H1 (cell line): ENCODE measurements around the gene LRRC27. TPM values are rescaled to one million over a fixed set of nuclear protein-coding genes. Genes with fewer than 3 reads are reported as not detected.

Experiments
- CTCF ChIA-PET: fragments of 300-600 bp; sonication (Branson Sonifier 250); formaldehyde crosslinking; loops from one replicate; lab custom pipeline; 2021; ENCODE audit not compliant: partially characterized antibody; lab: Charles Lee
- POLR2A ChIA-PET: fragments of 300-600 bp; sonication (Branson Sonifier 250); formaldehyde crosslinking; loops from one replicate; lab custom pipeline; 2021; ENCODE audit warnings: inconsistent platforms; ENCODE audit not compliant: partially characterized antibody; lab: Charles Lee
- DNase-seq, 2 experiments: peaks; one replicate each; pipeline versions ENCODE4 v3.0.0 to v3.0.0-alpha.2; 2010 to 2022; ENCODE audit warnings: low spot score in 2 of 2, low read depth in 1 of 2, mixed read lengths in 1 of 2
- FAIRE-seq: peaks from 2 replicates; lab custom pipeline; 2011; peaks lifted over from hg19 to GRCh38; lab: Jason Lieb, UNC
- H2AFZ ChIP-seq: 2 replicates; pipeline ENCODE4 v1.8.1; 2012; ENCODE audit warnings: low read length, inconsistent platforms
- H2AK5ac ChIP-seq: 2 replicates; pipeline ENCODE4 v1.6.1; 2013; ENCODE audit warnings: low read depth, low read length
- H2BK120ac ChIP-seq: replicated peaks from 2 replicates; pipeline ENCODE3; 2013; ENCODE audit warnings: low read depth, low read length, inconsistent platforms
- H2BK12ac ChIP-seq: 2 replicates; pipeline ENCODE4 v1.6.1; 2013; ENCODE audit warnings: low read depth, low read length
- H2BK15ac ChIP-seq: 2 replicates; pipeline ENCODE4 v1.6.1; 2013; ENCODE audit warnings: low read length
- H2BK20ac ChIP-seq: 2 replicates; pipeline ENCODE4 v1.6.1; 2013; ENCODE audit warnings: low read length
- H2BK5ac ChIP-seq: 2 replicates; pipeline ENCODE4 v1.6.1; 2013; ENCODE audit warnings: low read depth, low read length
- H3K14ac ChIP-seq: 2 replicates; pipeline ENCODE4 v1.6.1; 2013; ENCODE audit warnings: inconsistent platforms; ENCODE audit not compliant: insufficient read length
- H3K18ac ChIP-seq: 2 replicates; pipeline ENCODE4 v1.6.1; 2013; ENCODE audit warnings: low read length; ENCODE audit errors: extremely low read depth
- H3K23ac ChIP-seq: 2 replicates; pipeline ENCODE4 v1.6.1; 2013; ENCODE audit warnings: inconsistent platforms; ENCODE audit not compliant: insufficient read length
- H3K23me2 ChIP-seq: 2 replicates; pipeline ENCODE4 v1.6.1; 2013; ENCODE audit warnings: low read depth, low read length
- H3K27ac ChIP-seq: 2 replicates; pipeline ENCODE4 v1.6.1; 2011; ENCODE audit warnings: low read depth, low read length, inconsistent platforms
- H3K27me3 ChIP-seq, 4 experiments: replicated peaks in 1 of 4; 1 replicate in 1 of 4; 2 replicates in 3 of 4; pipeline versions ENCODE4 v1.6.1 to v1.8.1; 2011 to 2013; ENCODE audit warnings: low read length in 3 of 4, mild to moderate bottlenecking in 3 of 4, inconsistent platforms in 2 of 4, mixed read lengths in 2 of 4, moderate library complexity in 1 of 4; ENCODE audit not compliant: control insufficient read depth in 3 of 4, insufficient read depth in 3 of 4; ENCODE audit errors: extremely low read depth in 1 of 4
- H3K36me3 ChIP-seq, 4 experiments: 2 replicates each; pipeline versions ENCODE4 v1.6.1 to v1.8.1; 2011 to 2013; ENCODE audit warnings: mild to moderate bottlenecking in 4 of 4, low read length in 3 of 4, moderate library complexity in 2 of 4, control low read depth in 1 of 4, inconsistent platforms in 1 of 4; ENCODE audit not compliant: insufficient read depth in 4 of 4, control insufficient read depth in 2 of 4
- H3K4ac ChIP-seq: replicated peaks from 2 replicates; pipeline ENCODE3; 2013; ENCODE audit warnings: low read length, low read depth, mixed read lengths, inconsistent platforms; ENCODE audit not compliant: insufficient read length
- H3K4me1 ChIP-seq, 4 experiments: replicated peaks in 1 of 4; 1 replicate in 1 of 4; 2 replicates in 3 of 4; pipeline versions ENCODE4 v1.6.1 to v1.8.1; 2011 to 2013; ENCODE audit warnings: low read length in 3 of 4, inconsistent platforms in 2 of 4, mixed read lengths in 1 of 4; ENCODE audit not compliant: insufficient read depth in 4 of 4, control insufficient read depth in 3 of 4
- H3K4me2 ChIP-seq, 2 experiments: 2 replicates each; pipeline versions ENCODE4 v1.6.1 to v1.8.1; 2011 to 2013; ENCODE audit warnings: low read depth in 2 of 2, low read length in 2 of 2, control low read depth in 1 of 2, inconsistent platforms in 1 of 2, mild to moderate bottlenecking in 1 of 2; ENCODE audit not compliant: insufficient read depth in 1 of 2
- H3K4me3 ChIP-seq, 4 experiments: fragments of 200-600, 300-600 bp in 1 of 4; sonication (generic), shearing (Covaris generic), sonication (Bioruptor Twin) in 1 of 4; 2 replicates each; pipeline versions ENCODE4 v1.5.1 to v1.8.1; 2011 to 2016; ENCODE audit warnings: low read length in 4 of 4, low read depth in 3 of 4, control low read depth in 2 of 4, inconsistent platforms in 2 of 4, mild to moderate bottlenecking in 2 of 4, mixed read lengths in 1 of 4, moderate library complexity in 1 of 4; ENCODE audit not compliant: insufficient read depth in 2 of 4; ENCODE audit errors: extremely low read depth in 1 of 4
- H3K56ac ChIP-seq: replicated peaks from 2 replicates; pipeline ENCODE3; 2013; ENCODE audit warnings: low read depth, mild to moderate bottlenecking, mixed read lengths, low read length, inconsistent platforms; ENCODE audit not compliant: insufficient read length
- H3K79me1 ChIP-seq: 2 replicates; pipeline ENCODE4 v1.6.1; 2013; ENCODE audit warnings: low read depth, low read length, control low read depth
- H3K79me2 ChIP-seq, 2 experiments: 2 replicates each; pipeline versions ENCODE4 v1.6.1 to v1.8.1; 2012 to 2013; ENCODE audit warnings: low read length in 2 of 2, mild to moderate bottlenecking in 2 of 2, inconsistent platforms in 1 of 2; ENCODE audit not compliant: insufficient read depth in 2 of 2, control insufficient read depth in 1 of 2
- H3K9ac ChIP-seq, 4 experiments: replicated peaks in 1 of 4; 1 replicate in 1 of 4; 2 replicates in 3 of 4; pipeline versions ENCODE4 v1.6.1 to v1.8.1; 2011 to 2013; ENCODE audit warnings: low read depth in 3 of 4, low read length in 3 of 4, control low read depth in 2 of 4, mild to moderate bottlenecking in 2 of 4, moderate library complexity in 2 of 4, inconsistent platforms in 1 of 4; ENCODE audit errors: extremely low read depth in 1 of 4
- H3K9me3 ChIP-seq, 2 experiments: 2 replicates each; pipeline versions ENCODE4 v1.6.1 to v1.8.1; 2012 to 2013; ENCODE audit warnings: mild to moderate bottlenecking in 2 of 2, moderate library complexity in 2 of 2, control low read depth in 1 of 2, inconsistent platforms in 1 of 2, low read depth in 1 of 2, low read length in 1 of 2, mixed read lengths in 1 of 2; ENCODE audit not compliant: insufficient read depth in 2 of 2
- H4K20me1 ChIP-seq, 2 experiments: replicated peaks in 1 of 2; 2 replicates each; pipeline versions ENCODE3 to v1.8.1; 2011 to 2013; ENCODE audit warnings: inconsistent platforms in 2 of 2, low read length in 2 of 2, mild to moderate bottlenecking in 1 of 2; ENCODE audit not compliant: insufficient read depth in 2 of 2, control insufficient read depth in 1 of 2
- H4K5ac ChIP-seq: 2 replicates; pipeline ENCODE4 v1.6.1; 2013; ENCODE audit warnings: low read length, low read depth, mixed read lengths, inconsistent platforms; ENCODE audit not compliant: insufficient read length
- H4K8ac ChIP-seq: 2 replicates; pipeline ENCODE4 v1.8.0; 2013; ENCODE audit warnings: mild to moderate bottlenecking, moderate library complexity, low read length, inconsistent platforms; ENCODE audit not compliant: insufficient read depth; ENCODE audit errors: extremely low read depth
- H4K91ac ChIP-seq: replicated peaks from 2 replicates; pipeline ENCODE3; 2013; ENCODE audit warnings: low read length, mixed read lengths, inconsistent platforms; ENCODE audit not compliant: insufficient read length
- KDM1A ChIP-seq: fragments of 200-600, 300-600 bp; sonication (generic); IDR thresholded peaks from 2 replicates; pipeline ENCODE4 v1.7.1; 2016; ENCODE audit warnings: mild to moderate bottlenecking, low read length, borderline replicate concordance
- NRF1 ChIP-seq: IDR thresholded peaks from 2 replicates; pipeline ENCODE4 v1.6.1; 2011; ENCODE audit warnings: mild to moderate bottlenecking, low read depth, low read length, improper control_type of control experiment
- SUZ12 ChIP-seq: fragments of 200-600 bp; sonication (generic); IDR thresholded peaks from 2 replicates; pipeline ENCODE4 v1.6.1; 2012; ENCODE audit warnings: mild to moderate bottlenecking, inconsistent platforms, low read length, moderate library complexity, mixed read lengths
- WGBS, 2 experiments: shearing (Covaris generic) in 1 of 2; methylation state at CpG; one replicate each; pipeline versions ENCODE4 v1.1.6 to v1.1.7; 2013 to 2015; ENCODE audit warnings: low lambda C conversion rate in 2 of 2, mixed read lengths in 2 of 2, inconsistent platforms in 1 of 2, low coverage in 1 of 2, missing lambda C conversion rate in 1 of 2; ENCODE audit not compliant: insufficient replicate concordance in 2 of 2, insufficient coverage in 1 of 2, insufficient read length in 1 of 2; ENCODE audit errors: extremely low coverage in 1 of 2, missing lambda C conversion rate in 1 of 2; 5-methylcytosine and 5-hydroxymethylcytosine counted together
- polyA plus RNA-seq, 7 experiments: library from polyadenylated mRNA; depleted of rRNA in 3 of 7; stranded (reverse) in 5 of 7; unstranded in 2 of 7; fragments of >200 nt in 5 of 7; fragments of 200-250 nt in 2 of 7; gene quantifications; 1 replicate in 5 of 7; 2 replicates in 1 of 7; 4 replicates in 1 of 7; pipeline versions ENCODE4 v1.2.1 to v1.2.3, GENCODE V29; 2011 to 2013; ENCODE audit warnings: missing spikeins in 2 of 7, mixed read lengths in 2 of 7
- total RNA-seq: library from RNA; stranded (reverse); fragmentation: NEBNext Ultra II Directional; extraction: Animal tissue kit (Norgen Biotek cat#: 25700); gene quantifications from 2 replicates; pipeline ENCODE4 v1.2.1, GENCODE V29; 2021

LRRC27 gene
- total and polyA plus RNA-seq, 2 of the 8 experiments (the other 6 are each of a cell fraction or from before 2014, with no cell fraction given) = 1.2 to 3.8 TPM

DNA sequence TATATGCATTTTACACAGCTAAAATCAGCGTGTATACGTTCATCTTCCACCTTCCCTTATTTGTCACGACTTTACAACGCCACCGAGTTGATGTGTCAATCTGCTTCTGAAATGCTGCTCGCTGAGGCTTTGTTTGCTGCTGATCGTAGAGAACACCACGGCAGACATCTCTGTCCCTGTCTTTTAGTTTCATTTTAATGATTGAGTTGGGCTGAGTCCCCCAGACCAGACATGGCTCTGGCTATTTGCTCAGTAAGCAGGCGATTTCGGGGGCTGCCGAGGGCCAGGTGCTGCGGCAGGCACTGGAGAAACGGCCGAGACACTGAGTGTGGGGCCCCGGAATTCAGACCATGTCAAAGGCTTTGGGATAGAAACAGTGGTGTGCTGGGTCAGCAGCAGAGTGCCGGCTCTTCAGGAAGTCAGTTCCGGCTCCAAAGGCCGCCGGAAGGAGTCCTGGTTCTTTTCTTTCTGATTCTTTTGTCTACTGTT lies 5.0 kb downstream of the LRRC27 start:
- no peak overlapping the region for H3K27ac ChIP-seq
- no peaks in the 10 kb centered on the region for H4K20me1 ChIP-seq
- no peak overlapping the region for H3K4ac ChIP-seq
- ChIA-PET POLR2A (interaction anchor here (1.5 kb wide), 1 partner anchor 43 kb away, joined by 3 read pairs; no protein-coding TSS in a partner anchor), CTCF (interaction anchor here (3.2 kb wide), 1 partner anchor 15 kb away, joined by 17 read pairs; no protein-coding TSS in a partner anchor)
- H3K27me3 ChIP-seq = 0 out of 7 replicates have a peak, but pooled peaks cover 0 to 3% (median 0%) of the 10 kb centered on the region in 4 experiments
- no peak overlapping the region for H2BK5ac ChIP-seq
- no peak overlapping the region for H2BK120ac ChIP-seq
- no peak overlapping the region for H2AFZ ChIP-seq
- DNase-seq = no peak
- H3K18ac ChIP-seq = no peak overlapping the region
- peaks cover 5% of the 10 kb centered on the region; the same call in 1 of the 2 replicates for H3K23me2 ChIP-seq
- peaks cover 0 to 9% (median 3%) of the 10 kb centered on the region in 4 experiments; a peak in 4 of 7 replicates for H3K4me1 ChIP-seq
- WGBS, 2 experiments = 87% methylated on average over 19 of the region's 19 CpGs; no CpG with 5 or more reads in 1 of the 2 experiments
- H4K8ac ChIP-seq = no peak overlapping the region
- no peak overlapping the region for H2AK5ac ChIP-seq
- no peaks in the 10 kb centered on the region for H3K36me3 ChIP-seq
- no peak overlapping the region for H3K14ac ChIP-seq
- no peak overlapping the region for H2BK20ac ChIP-seq
- H3K9ac ChIP-seq = peak overlapping the region in 1 of 4 experiments; percentile 28; a peak in 1 of 7 replicates
- H3K4me3 ChIP-seq = no peak overlapping the region
- no peak overlapping the region for H4K91ac ChIP-seq
- no peak for FAIRE-seq
- no peaks in the 10 kb centered on the region for H3K79me1 ChIP-seq
- no peak overlapping the region for H3K23ac ChIP-seq
- no peak overlapping the region for H4K5ac ChIP-seq
- H3K79me2 ChIP-seq = no peaks in the 10 kb centered on the region
- no peak overlapping the region for H3K56ac ChIP-seq
- no peaks in the 10 kb centered on the region for H3K9me3 ChIP-seq
- no peak overlapping the region for H3K4me2 ChIP-seq
- TF ChIP-seq NRF1 = no peak
- TF ChIP-seq SUZ12 = no peak
- TF ChIP-seq KDM1A = no peak
- H2BK15ac ChIP-seq = no peak overlapping the region
- no peak overlapping the region for H2BK12ac ChIP-seq
